H1 (cell line): Measurements from ENCODE around the gene S100G. TPM values are rescaled to one million over a fixed set of nuclear protein-coding genes. Genes with fewer than 3 reads are reported as not detected.

ENCODE experiments used
- CTBP2 ChIP-seq: IDR thresholded peaks from 2 replicates; pipeline ENCODE4 v1.7.0; 2011; ENCODE audit warnings: borderline replicate concordance, mild to moderate bottlenecking, moderate library complexity, mixed read lengths, low read length; ENCODE audit not compliant: insufficient read depth, insufficient read length
- EP300 ChIP-seq, 2 experiments: IDR thresholded peaks; 1 replicate in 1 of 2; 2 replicates in 1 of 2; pipeline ENCODE4 v1.6.1; 2011 to 2012; ENCODE audit warnings: low read depth in 2 of 2, low read length in 2 of 2, mild to moderate bottlenecking in 2 of 2, borderline replicate concordance in 1 of 2, inconsistent platforms in 1 of 2, moderate library complexity in 1 of 2
- FOSL1 ChIP-seq: IDR thresholded peaks from 2 replicates; pipeline ENCODE4 v1.6.1; 2011; ENCODE audit warnings: mild to moderate bottlenecking, low read depth, low read length, moderate library complexity; ENCODE audit not compliant: insufficient read depth
- GTF2F1 ChIP-seq: IDR thresholded peaks from 2 replicates; pipeline ENCODE4 v1.6.1; 2012; ENCODE audit warnings: low read depth, low read length, improper control_type of control experiment, borderline replicate concordance
- HDAC6 ChIP-seq: IDR thresholded peaks from one replicate; pipeline ENCODE4 v1.7.1; 2012; ENCODE audit warnings: low read depth, mild to moderate bottlenecking, inconsistent platforms, low read length, moderate library complexity
- MAFK ChIP-seq: IDR thresholded peaks from 2 replicates; pipeline ENCODE4 v1.6.1; 2012; ENCODE audit warnings: low read depth, mild to moderate bottlenecking, improper control_type of control experiment, low read length
- RXRA ChIP-seq: IDR thresholded peaks from 2 replicates; pipeline ENCODE4 v1.6.1; 2011; ENCODE audit warnings: low read depth, mild to moderate bottlenecking, low read length, moderate library complexity; ENCODE audit not compliant: insufficient read depth
- SIX5 ChIP-seq: IDR thresholded peaks from 2 replicates; pipeline ENCODE4 v1.6.1; 2011; ENCODE audit warnings: mild to moderate bottlenecking, low read depth, low read length
- TAF7 ChIP-seq: optimal IDR thresholded peaks from 2 replicates; pipeline ENCODE3; 2011; ENCODE audit warnings: low read depth, mild to moderate bottlenecking, inconsistent platforms, low read length, moderate library complexity, borderline replicate concordance
- YY1 ChIP-seq: IDR thresholded peaks from 2 replicates; pipeline ENCODE4 v1.6.1; 2011; ENCODE audit warnings: low read depth, mild to moderate bottlenecking, low read length
- polyA plus RNA-seq, 7 experiments: library from polyadenylated mRNA; depleted of rRNA in 3 of 7; stranded (reverse) in 5 of 7; unstranded in 2 of 7; fragments of >200 nt in 5 of 7; fragments of 200-250 nt in 2 of 7; gene quantifications; 1 replicate in 5 of 7; 2 replicates in 1 of 7; 4 replicates in 1 of 7; pipeline versions ENCODE4 v1.2.1 to v1.2.3, GENCODE V29; 2011 to 2013; ENCODE audit warnings: missing spikeins in 2 of 7, mixed read lengths in 2 of 7
- total RNA-seq: library from RNA; stranded (reverse); fragmentation: NEBNext Ultra II Directional; extraction: Animal tissue kit (Norgen Biotek cat#: 25700); gene quantifications from 2 replicates; pipeline ENCODE4 v1.2.1, GENCODE V29; 2021
- TF ChIP-seq, protein P1 (sequence below): fragments of 300-600 bp; sonication (generic); IDR thresholded peaks from 2 replicates; pipeline ENCODE4 v1.7.1; 2012; ENCODE audit warnings: low read length, moderate library complexity, mild to moderate bottlenecking, inconsistent platforms; ENCODE audit not compliant: insufficient replicate concordance

Gene S100G
- total and polyA plus RNA-seq, 2 of the 8 experiments (the other 6 are each of a cell fraction or from before 2014, with no cell fraction given): not detected

DNA sequence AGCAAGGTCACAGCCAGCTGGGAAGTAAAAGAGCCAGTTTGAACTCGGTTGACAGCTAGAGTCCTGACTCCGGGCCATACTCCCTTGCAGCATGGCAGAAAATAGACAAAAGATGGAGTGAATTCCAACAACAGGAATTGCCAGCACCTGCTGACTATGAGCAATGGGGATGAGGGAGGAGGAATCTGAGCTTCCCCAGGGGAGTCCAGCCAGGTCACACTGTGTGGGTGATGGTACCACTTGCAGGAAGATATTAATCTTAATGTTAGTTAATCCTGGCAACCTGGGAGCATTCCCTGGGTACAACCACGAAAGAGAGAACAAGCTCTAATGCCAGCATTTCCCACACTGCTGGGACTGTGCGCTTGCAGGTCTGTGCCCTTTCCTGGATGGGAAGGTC lies 48.1 kb upstream of the S100G start (continued):
- TF ChIP-seq, protein P1, sequence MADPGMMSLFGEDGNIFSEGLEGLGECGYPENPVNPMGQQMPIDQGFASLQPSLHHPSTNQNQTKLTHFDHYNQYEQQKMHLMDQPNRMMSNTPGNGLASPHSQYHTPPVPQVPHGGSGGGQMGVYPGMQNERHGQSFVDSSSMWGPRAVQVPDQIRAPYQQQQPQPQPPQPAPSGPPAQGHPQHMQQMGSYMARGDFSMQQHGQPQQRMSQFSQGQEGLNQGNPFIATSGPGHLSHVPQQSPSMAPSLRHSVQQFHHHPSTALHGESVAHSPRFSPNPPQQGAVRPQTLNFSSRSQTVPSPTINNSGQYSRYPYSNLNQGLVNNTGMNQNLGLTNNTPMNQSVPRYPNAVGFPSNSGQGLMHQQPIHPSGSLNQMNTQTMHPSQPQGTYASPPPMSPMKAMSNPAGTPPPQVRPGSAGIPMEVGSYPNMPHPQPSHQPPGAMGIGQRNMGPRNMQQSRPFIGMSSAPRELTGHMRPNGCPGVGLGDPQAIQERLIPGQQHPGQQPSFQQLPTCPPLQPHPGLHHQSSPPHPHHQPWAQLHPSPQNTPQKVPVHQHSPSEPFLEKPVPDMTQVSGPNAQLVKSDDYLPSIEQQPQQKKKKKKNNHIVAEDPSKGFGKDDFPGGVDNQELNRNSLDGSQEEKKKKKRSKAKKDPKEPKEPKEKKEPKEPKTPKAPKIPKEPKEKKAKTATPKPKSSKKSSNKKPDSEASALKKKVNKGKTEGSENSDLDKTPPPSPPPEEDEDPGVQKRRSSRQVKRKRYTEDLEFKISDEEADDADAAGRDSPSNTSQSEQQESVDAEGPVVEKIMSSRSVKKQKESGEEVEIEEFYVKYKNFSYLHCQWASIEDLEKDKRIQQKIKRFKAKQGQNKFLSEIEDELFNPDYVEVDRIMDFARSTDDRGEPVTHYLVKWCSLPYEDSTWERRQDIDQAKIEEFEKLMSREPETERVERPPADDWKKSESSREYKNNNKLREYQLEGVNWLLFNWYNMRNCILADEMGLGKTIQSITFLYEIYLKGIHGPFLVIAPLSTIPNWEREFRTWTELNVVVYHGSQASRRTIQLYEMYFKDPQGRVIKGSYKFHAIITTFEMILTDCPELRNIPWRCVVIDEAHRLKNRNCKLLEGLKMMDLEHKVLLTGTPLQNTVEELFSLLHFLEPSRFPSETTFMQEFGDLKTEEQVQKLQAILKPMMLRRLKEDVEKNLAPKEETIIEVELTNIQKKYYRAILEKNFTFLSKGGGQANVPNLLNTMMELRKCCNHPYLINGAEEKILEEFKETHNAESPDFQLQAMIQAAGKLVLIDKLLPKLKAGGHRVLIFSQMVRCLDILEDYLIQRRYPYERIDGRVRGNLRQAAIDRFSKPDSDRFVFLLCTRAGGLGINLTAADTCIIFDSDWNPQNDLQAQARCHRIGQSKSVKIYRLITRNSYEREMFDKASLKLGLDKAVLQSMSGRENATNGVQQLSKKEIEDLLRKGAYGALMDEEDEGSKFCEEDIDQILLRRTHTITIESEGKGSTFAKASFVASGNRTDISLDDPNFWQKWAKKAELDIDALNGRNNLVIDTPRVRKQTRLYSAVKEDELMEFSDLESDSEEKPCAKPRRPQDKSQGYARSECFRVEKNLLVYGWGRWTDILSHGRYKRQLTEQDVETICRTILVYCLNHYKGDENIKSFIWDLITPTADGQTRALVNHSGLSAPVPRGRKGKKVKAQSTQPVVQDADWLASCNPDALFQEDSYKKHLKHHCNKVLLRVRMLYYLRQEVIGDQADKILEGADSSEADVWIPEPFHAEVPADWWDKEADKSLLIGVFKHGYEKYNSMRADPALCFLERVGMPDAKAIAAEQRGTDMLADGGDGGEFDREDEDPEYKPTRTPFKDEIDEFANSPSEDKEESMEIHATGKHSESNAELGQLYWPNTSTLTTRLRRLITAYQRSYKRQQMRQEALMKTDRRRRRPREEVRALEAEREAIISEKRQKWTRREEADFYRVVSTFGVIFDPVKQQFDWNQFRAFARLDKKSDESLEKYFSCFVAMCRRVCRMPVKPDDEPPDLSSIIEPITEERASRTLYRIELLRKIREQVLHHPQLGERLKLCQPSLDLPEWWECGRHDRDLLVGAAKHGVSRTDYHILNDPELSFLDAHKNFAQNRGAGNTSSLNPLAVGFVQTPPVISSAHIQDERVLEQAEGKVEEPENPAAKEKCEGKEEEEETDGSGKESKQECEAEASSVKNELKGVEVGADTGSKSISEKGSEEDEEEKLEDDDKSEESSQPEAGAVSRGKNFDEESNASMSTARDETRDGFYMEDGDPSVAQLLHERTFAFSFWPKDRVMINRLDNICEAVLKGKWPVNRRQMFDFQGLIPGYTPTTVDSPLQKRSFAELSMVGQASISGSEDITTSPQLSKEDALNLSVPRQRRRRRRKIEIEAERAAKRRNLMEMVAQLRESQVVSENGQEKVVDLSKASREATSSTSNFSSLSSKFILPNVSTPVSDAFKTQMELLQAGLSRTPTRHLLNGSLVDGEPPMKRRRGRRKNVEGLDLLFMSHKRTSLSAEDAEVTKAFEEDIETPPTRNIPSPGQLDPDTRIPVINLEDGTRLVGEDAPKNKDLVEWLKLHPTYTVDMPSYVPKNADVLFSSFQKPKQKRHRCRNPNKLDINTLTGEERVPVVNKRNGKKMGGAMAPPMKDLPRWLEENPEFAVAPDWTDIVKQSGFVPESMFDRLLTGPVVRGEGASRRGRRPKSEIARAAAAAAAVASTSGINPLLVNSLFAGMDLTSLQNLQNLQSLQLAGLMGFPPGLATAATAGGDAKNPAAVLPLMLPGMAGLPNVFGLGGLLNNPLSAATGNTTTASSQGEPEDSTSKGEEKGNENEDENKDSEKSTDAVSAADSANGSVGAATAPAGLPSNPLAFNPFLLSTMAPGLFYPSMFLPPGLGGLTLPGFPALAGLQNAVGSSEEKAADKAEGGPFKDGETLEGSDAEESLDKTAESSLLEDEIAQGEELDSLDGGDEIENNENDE: no peak
- no peak for TF ChIP-seq MAFK
- TF ChIP-seq GTF2F1: no peak
- TF ChIP-seq YY1: no peak
- TF ChIP-seq HDAC6: no peak
- no peak for TF ChIP-seq TAF7
- no peak for TF ChIP-seq CTBP2
- TF ChIP-seq FOSL1: no peak
- TF ChIP-seq RXRA: no peak
- TF ChIP-seq EP300 (IDR thresholded peaks at IDR 0.05; ENCODE audit: borderline replicate concordance in 1 of 2, low read depth in 2 of 2, low read length in 2 of 2): no peak
- no peak for TF ChIP-seq SIX5
